ENCODE data around the gene SMAD9.

DNA sequence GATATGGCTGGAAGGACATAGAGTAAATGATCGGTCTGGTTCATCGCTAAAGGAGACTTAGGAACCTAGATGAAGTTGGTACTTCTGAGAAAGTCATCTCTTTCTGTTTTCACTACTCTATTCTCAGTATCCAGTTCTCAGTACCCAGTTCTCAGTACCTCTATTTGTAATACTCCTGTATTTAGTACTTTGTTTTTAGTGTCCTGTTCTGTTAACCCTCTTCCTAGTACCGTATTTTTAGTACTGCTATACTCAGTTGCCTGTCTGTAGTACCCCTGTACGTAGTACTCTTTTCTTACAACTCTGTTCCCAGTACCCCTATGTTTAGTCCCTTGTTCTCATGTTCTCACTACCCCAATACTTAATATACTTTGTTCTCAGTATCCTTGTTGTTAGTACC lies 99.8 kb downstream of the SMAD9 start:
- TF ChIP-seq, protein P1, sequence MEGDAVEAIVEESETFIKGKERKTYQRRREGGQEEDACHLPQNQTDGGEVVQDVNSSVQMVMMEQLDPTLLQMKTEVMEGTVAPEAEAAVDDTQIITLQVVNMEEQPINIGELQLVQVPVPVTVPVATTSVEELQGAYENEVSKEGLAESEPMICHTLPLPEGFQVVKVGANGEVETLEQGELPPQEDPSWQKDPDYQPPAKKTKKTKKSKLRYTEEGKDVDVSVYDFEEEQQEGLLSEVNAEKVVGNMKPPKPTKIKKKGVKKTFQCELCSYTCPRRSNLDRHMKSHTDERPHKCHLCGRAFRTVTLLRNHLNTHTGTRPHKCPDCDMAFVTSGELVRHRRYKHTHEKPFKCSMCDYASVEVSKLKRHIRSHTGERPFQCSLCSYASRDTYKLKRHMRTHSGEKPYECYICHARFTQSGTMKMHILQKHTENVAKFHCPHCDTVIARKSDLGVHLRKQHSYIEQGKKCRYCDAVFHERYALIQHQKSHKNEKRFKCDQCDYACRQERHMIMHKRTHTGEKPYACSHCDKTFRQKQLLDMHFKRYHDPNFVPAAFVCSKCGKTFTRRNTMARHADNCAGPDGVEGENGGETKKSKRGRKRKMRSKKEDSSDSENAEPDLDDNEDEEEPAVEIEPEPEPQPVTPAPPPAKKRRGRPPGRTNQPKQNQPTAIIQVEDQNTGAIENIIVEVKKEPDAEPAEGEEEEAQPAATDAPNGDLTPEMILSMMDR (IDR thresholded peaks at IDR 0.05; ENCODE audit: low read length) = no peak
- TF ChIP-seq EZH2 (optimal IDR thresholded peaks at IDR 0.05; ENCODE audit: low read depth, low read length) = no peak
